Left ventricle myocardium superior (tissue), 1 donor: ENCODE measurements around the gene ATP8A2. TPM values are rescaled to one million over a fixed set of nuclear protein-coding genes. Genes with fewer than 3 reads are reported as not detected.

Experiments used
- ATAC-seq: fragments of 200-7000 bp; cut with Tn5 transposase; one replicate; pipeline ENCODE4 v1.9.1; 2020; ENCODE audit warnings: mild to moderate bottlenecking, moderate library complexity
- DNase-seq: peaks from one replicate; pipeline ENCODE4 v3.0.0-alpha.2; 2020
- intact Hi-C: fragments of 100-400 bp; cut with micrococcal nuclease; formaldehyde crosslinking; loops from one replicate; pipeline ENCODE4 v1.11.0; 2022
- total RNA-seq: library from RNA; stranded (reverse); fragmentation: NEBNext Ultra II Directional; extraction: Animal tissue kit (Norgen Biotek cat#: 25700); gene quantifications from one replicate; pipeline ENCODE4 v1.2.1, GENCODE V29; 2021
- donor health status: DM: no; HTN: yes; CAD: no; lungs with severe emphysema.

ATP8A2 gene
- total RNA-seq, 1 donor from 2014 or later, result 0.15 TPM

GRCh38 chr13:25738342-25739196 lies 366.8 kb downstream of the ATP8A2 start:
- intact Hi-C loops, result no loop called here
- ATAC-seq (no peak), DNase-seq (no peak)

GRCh38 chr13:25739376-25739775 lies 367.6 kb downstream of the ATP8A2 start:
- intact Hi-C loops, result no loop called here
- ATAC-seq, result no peak
- no peak for DNase-seq

GRCh38 chr13:25741796-25742195 lies 370.0 kb downstream of the ATP8A2 start:
- ATAC-seq, result no peak
- DNase-seq, result no peak
- intact Hi-C loops, result no loop called here

GRCh38 chr13:25742220-25742619 lies 370.4 kb downstream of the ATP8A2 start:
- no peak for DNase-seq
- intact Hi-C loops, result no loop called here
- ATAC-seq, result no peak

- ATAC-seq, result no peak
- no peak for DNase-seq
Measured at GRCh38 chr13:25743421-25743820, 371.6 kb downstream of the ATP8A2 start.

GRCh38 chr13:25744178-25744577 lies 372.4 kb downstream of the ATP8A2 start:
- DNase-seq, result no peak
- ATAC-seq, result no peak
- intact Hi-C loops, result no loop called here

More at GRCh38 chr13:25743421-25743820, 371.6 kb downstream of the ATP8A2 start:
- intact Hi-C loops, result no loop called here

GRCh38 chr13:25746131-25746530 lies 374.4 kb downstream of the ATP8A2 start:
- intact Hi-C loops, result no loop called here
- DNase-seq (no peak), ATAC-seq (no peak)

- DNase-seq (peak; percentile 51), ATAC-seq (peak; percentile 98)
- intact Hi-C loops, result no loop called here
Measured at GRCh38 chr13:25752957-25753551, 381.3 kb downstream of the ATP8A2 start.

GRCh38 chr13:25753976-25754375 lies 382.2 kb downstream of the ATP8A2 start:
- DNase-seq (no peak), ATAC-seq (no peak)
- intact Hi-C loops, result no loop called here

- DNase-seq (no peak), ATAC-seq (no peak)
- intact Hi-C loops, result no loop called here
Measured at GRCh38 chr13:25756251-25756650, 384.5 kb downstream of the ATP8A2 start.

- DNase-seq (no peak), ATAC-seq (no peak)
- intact Hi-C loops, result no loop called here
Measured at GRCh38 chr13:25756912-25757311, 385.1 kb downstream of the ATP8A2 start.

GRCh38 chr13:25761041-25761440 lies 389.3 kb downstream of the ATP8A2 start:
- DNase-seq (no peak), ATAC-seq (no peak)
- intact Hi-C loops, result no loop called here

- ATAC-seq (no peak), DNase-seq (no peak)
- intact Hi-C loops, result no loop called here
Measured at GRCh38 chr13:25762281-25762680, 390.5 kb downstream of the ATP8A2 start.

- intact Hi-C loops, result no loop called here
- ATAC-seq (no peak), DNase-seq (no peak)
Measured at GRCh38 chr13:25762795-25763377, 391.1 kb downstream of the ATP8A2 start.

GRCh38 chr13:25764378-25764777 lies 392.6 kb downstream of the ATP8A2 start:
- DNase-seq (no peak), ATAC-seq (no peak)
- intact Hi-C loops, result no loop called here

GRCh38 chr13:25765266-25765665 lies 393.5 kb downstream of the ATP8A2 start:
- no peak for DNase-seq
- ATAC-seq, result no peak
- intact Hi-C loops, result no loop called here

- no peak for DNase-seq
- intact Hi-C loops, result no loop called here
- ATAC-seq, result no peak
Measured at GRCh38 chr13:25766576-25766975, 394.8 kb downstream of the ATP8A2 start.

GRCh38 chr13:25766991-25767390 lies 395.2 kb downstream of the ATP8A2 start:
- no peak for DNase-seq
- ATAC-seq, result no peak
- intact Hi-C loops, result no loop called here

- ATAC-seq (no peak), DNase-seq (no peak)
- intact Hi-C loops, result no loop called here
Measured at GRCh38 chr13:25768376-25768775, 396.6 kb downstream of the ATP8A2 start.

GRCh38 chr13:25768838-25769237 lies 397.1 kb downstream of the ATP8A2 start:
- intact Hi-C loops, result no loop called here
- DNase-seq, result no peak
- no peak for ATAC-seq
